Vagina (tissue), 2 donors: ENCODE measurements around the gene ADGRL1. TPM values are rescaled to one million over a fixed set of nuclear protein-coding genes. Genes with fewer than 3 reads are reported as not detected.
"Not testable (repeated sequence)": the region's sequence is repeated elsewhere in the genome, so short reads cannot be mapped to it uniquely, and the experiment has no call there.

Source experiments
- DNase-seq, 2 donors: peaks; one replicate each; pipeline ENCODE4 v3.0.0-alpha.2; 2017; ENCODE audit errors: extremely low spot score in 2 of 2
- H3K27ac ChIP-seq: fragments of 200-600 bp; sonication (generic); one replicate; pipeline ENCODE4 v1.5.1; 2019
- H3K27me3 ChIP-seq: fragments of 200-600 bp; sonication (generic); one replicate; pipeline ENCODE4 v1.5.1; 2019
- H3K36me3 ChIP-seq, 2 donors: fragments of 200-600 bp; sonication (generic); one replicate each; pipeline ENCODE4 v1.5.1; 2017 to 2019
- H3K4me1 ChIP-seq: fragments of 200-600 bp; sonication (generic); one replicate; pipeline ENCODE4 v1.5.1; 2019
- H3K4me3 ChIP-seq, 2 donors: fragments of 200-600 bp; sonication (generic); 1 replicate in 1 of 2; 2 replicates in 1 of 2; pipeline ENCODE4 v1.5.1; 2016 to 2019
- H3K9me3 ChIP-seq: fragments of 200-600 bp; sonication (generic); one replicate; pipeline ENCODE4 v1.5.1; 2019
- POLR2A ChIP-seq, 2 donors: fragments of 450-650 bp; IDR thresholded peaks; one replicate each; pipeline ENCODE4 v1.6.1; 2017; ENCODE audit warnings: antibody characterized with exemption in 2 of 2, mild to moderate bottlenecking in 2 of 2, moderate library complexity in 2 of 2
- POLR2AphosphoS5 ChIP-seq, 2 donors: sonication (generic); formaldehyde crosslinking; IDR thresholded peaks; one replicate each; pipeline ENCODE4 v1.9.0; 2017; ENCODE audit warnings: antibody characterized with exemption in 2 of 2, mild to moderate bottlenecking in 2 of 2, low read depth in 1 of 2; ENCODE audit not compliant: insufficient read depth in 1 of 2
- intact Hi-C: fragments of 100-400 bp; cut with DNase I; formaldehyde crosslinking; loops from one replicate; pipeline ENCODE4 v1.15.1; 2023
- total RNA-seq: library from RNA; depleted of rRNA; stranded (reverse); fragments of >200 nt; gene quantifications from one replicate; pipeline ENCODE4 v1.2.3, GENCODE V29; 2016
- TF ChIP-seq, protein P1 (sequence below), 3 experiments: fragments of 450-650 bp in 2 of 3; fragments of 200-600 bp in 1 of 3; sonication (generic) in 1 of 3; IDR thresholded peaks; one replicate each; pipeline ENCODE4 v1.5.1; 2017 to 2019; ENCODE audit warnings: antibody characterized with exemption in 3 of 3, mild to moderate bottlenecking in 2 of 3, moderate library complexity in 2 of 3

Gene ADGRL1
- total RNA-seq, 1 donor from 2014 or later: 23.3 TPM

DNA sequence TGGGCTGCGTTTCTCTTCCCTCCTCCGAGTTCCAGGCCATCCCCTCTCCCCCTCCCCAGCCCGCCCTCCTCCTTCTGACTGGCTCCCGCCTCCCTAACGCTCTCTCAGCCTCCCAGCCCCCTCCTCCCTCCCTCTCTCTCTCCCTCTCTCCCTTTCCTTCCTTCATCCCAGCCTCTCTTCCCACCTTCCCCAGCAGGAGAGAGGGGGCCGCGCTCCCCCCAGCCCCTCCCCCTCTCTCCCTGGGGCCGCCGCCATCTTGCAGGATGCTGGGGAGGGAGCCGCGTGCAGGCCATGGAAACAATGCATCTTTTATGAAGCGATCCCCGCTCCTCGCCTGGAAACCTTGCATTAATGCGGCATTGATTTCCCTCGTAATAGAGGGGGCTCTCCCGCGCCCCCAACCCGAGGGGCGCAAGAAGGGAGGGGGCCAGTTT is 42.6 kb upstream of the ADGRL1 start:
- no peak for DNase-seq
- H3K9me3 ChIP-seq: no peaks in the 10 kb centered on the region
- H3K4me1 ChIP-seq: peaks cover 26% of the 10 kb centered on the region
- peak overlapping the region; percentile 59 to 76 for H3K4me3 ChIP-seq
- H3K36me3 ChIP-seq: no peaks in the 10 kb centered on the region
- TF ChIP-seq POLR2AphosphoS5 (IDR thresholded peaks at IDR 0.05; ENCODE audit: insufficient read depth in 1 of 2, low read depth in 1 of 2) (no peak), POLR2A (IDR thresholded peaks at IDR 0.05) (no peak)
- TF ChIP-seq, protein P1, sequence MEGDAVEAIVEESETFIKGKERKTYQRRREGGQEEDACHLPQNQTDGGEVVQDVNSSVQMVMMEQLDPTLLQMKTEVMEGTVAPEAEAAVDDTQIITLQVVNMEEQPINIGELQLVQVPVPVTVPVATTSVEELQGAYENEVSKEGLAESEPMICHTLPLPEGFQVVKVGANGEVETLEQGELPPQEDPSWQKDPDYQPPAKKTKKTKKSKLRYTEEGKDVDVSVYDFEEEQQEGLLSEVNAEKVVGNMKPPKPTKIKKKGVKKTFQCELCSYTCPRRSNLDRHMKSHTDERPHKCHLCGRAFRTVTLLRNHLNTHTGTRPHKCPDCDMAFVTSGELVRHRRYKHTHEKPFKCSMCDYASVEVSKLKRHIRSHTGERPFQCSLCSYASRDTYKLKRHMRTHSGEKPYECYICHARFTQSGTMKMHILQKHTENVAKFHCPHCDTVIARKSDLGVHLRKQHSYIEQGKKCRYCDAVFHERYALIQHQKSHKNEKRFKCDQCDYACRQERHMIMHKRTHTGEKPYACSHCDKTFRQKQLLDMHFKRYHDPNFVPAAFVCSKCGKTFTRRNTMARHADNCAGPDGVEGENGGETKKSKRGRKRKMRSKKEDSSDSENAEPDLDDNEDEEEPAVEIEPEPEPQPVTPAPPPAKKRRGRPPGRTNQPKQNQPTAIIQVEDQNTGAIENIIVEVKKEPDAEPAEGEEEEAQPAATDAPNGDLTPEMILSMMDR (IDR thresholded peaks at IDR 0.05): no peak
- intact Hi-C loops: no loop called here
- H3K27me3 ChIP-seq: no peaks in the 10 kb centered on the region
- H3K27ac ChIP-seq: peak overlapping the region; percentile 66

GRCh38 chr19:14247548-14248471 is 41.8 kb upstream of the ADGRL1 start:
- H3K27me3 ChIP-seq, H3K36me3 ChIP-seq, DNase-seq, H3K9me3 ChIP-seq, intact Hi-C loops: not testable (repeated sequence)
- peaks cover 26% of the 10 kb centered on the region for H3K4me1 ChIP-seq
- peak overlapping the region; percentile 59 to 76 for H3K4me3 ChIP-seq
- H3K27ac ChIP-seq: peak overlapping the region; percentile 66

GRCh38 chr19:14247205-14247547 is 41.2 kb upstream of the ADGRL1 start:
- intact Hi-C loops, DNase-seq, H3K36me3 ChIP-seq, H3K9me3 ChIP-seq, H3K27ac ChIP-seq, H3K27me3 ChIP-seq: not testable (repeated sequence)
- H3K4me1 ChIP-seq: peaks cover 26% of the 10 kb centered on the region
- peak overlapping the region in 1 of 2 donors; percentile 59 for H3K4me3 ChIP-seq

DNA sequence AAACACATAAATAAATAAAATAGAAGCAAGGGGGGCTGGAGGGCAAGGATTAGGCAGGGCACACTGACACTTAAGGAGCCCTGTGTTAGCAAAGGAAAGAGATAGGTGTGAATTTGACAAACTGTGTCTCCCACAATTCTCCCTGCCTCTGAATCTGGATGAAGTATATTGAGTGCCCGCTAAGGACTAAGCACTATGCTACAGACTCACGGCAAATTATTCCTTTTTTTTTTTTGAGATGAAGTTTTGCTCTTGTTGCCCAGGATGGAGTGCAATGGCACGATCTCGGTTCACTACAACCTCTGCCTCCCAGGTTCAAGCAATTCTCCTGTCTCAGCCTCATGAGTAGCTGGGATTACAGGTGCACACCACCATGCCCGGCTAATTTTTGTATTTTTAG is 38.4 kb upstream of the ADGRL1 start:
- H3K4me1 ChIP-seq: peaks cover 23% of the 10 kb centered on the region
- H3K9me3 ChIP-seq, DNase-seq, H3K4me3 ChIP-seq, H3K27me3 ChIP-seq, intact Hi-C loops, H3K27ac ChIP-seq, H3K36me3 ChIP-seq: not testable (repeated sequence)

- H3K4me1 ChIP-seq: peaks cover 16% of the 10 kb centered on the region
- H3K4me3 ChIP-seq, H3K9me3 ChIP-seq, H3K27ac ChIP-seq, intact Hi-C loops, H3K27me3 ChIP-seq, DNase-seq, H3K36me3 ChIP-seq: not testable (repeated sequence)
Observed at GRCh38 chr19:14243718-14244117, 37.7 kb upstream of the ADGRL1 start.

DNA sequence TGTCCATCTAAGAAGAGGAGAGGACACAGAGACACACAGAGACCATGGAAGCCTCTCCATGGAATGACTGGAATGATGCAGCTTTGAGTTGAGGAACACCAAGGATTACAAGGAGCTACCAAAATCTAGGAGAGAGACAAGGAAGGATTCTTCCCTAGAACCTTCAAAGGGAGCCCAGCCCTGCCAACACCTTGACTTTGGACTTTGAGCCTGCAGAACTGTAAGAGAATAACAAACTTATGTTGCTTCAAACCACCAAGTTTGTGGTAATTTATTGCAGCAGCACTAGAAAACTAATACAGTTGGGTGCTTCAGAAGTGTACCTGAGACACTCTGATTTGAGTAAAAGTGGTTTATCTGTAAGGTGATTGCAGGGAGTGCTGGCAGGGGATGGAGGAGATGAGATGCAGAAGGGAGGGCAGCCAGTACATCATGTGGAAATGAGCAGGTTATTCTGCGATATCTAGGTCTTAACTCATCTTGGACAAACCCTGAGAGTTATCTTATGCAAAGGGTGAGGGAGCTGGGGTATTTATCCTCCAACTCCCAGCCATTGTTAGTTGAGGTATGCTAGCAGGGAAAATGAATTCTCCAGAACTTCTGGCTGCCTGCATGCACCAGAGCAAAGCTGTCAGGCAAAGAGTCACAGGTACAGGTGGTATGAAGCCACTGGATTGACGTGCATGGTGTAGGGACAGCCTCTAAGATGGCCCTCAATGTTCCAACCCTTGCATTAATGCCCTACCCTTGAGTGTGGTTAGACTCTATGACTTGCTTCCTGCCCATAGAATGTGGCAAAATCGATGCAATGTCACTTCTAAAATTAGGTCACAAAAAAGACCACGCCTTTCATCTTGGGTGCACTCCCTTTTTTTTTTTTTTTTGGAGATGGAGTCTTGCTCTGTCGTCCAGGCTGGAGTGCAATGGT is 31.3 kb upstream of the ADGRL1 start:
- DNase-seq: no peak
- Histone ChIP-seq H3K9me3 (no peaks in the 10 kb centered on the region), H3K27ac (no peak overlapping the region), H3K27me3 (no peaks in the 10 kb centered on the region), H3K36me3 (no peaks in the 10 kb centered on the region), H3K4me1 (no peaks in the 10 kb centered on the region), H3K4me3 (no peak overlapping the region)
- TF ChIP-seq POLR2AphosphoS5 (IDR thresholded peaks at IDR 0.05; ENCODE audit: insufficient read depth in 1 of 2, low read depth in 1 of 2): no peak
- TF ChIP-seq, protein P1 (IDR thresholded peaks at IDR 0.05): no peak
- no peak for TF ChIP-seq POLR2A (IDR thresholded peaks at IDR 0.05)
- intact Hi-C loops: no loop called here

DNA sequence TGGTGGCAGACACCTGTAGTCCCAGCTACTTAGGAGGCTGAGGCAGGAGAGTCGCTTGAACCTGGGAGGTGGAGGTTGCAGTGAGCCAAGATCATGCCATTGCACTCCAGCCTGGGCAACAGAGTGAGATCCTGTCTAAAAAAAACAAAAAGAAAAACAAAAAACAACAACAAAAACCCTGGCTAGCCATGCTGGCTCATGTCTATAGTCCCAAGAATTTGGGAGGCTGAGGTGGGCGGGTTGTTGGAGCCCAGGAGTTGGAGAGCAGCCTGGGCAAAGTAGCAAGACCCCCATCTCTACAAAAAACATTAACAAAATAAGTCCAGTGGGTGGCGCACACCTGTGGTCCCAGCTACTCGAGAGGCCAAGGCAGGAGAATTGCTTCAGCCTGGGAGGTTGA is 27.0 kb upstream of the ADGRL1 start:
- H3K27ac ChIP-seq, H3K9me3 ChIP-seq, H3K4me1 ChIP-seq, H3K27me3 ChIP-seq, intact Hi-C loops, DNase-seq, H3K36me3 ChIP-seq, H3K4me3 ChIP-seq: not testable (repeated sequence)

DNA sequence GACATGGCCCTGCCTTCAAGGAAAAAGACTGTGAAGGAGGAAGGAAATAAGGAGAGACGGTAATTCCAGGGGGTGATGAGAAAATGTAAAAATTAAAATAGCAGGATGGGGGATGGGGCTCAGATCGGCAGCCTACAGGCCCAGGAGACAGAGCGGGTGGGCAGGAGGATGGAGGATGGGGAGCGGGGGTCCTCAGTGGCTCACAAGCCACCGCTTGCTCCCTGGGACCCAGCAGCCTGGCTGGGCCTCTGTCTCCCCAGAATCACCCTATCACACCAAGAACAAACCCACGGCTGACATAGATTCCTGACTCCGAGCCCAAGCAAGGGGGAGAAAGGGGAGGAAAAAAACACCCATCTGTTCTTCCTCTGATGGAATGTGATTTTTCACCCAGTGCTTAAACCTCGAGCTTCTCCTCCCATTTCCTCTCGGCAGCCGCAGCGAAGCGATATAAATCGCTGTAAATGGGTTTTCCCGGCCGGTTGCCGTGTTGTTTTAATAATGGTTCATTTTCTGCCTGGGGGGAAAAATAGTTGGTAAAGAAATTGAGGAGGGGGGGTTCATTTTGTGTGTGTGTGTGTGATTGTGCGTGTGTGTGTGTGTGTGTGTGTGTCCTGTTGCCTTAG is 22.6 kb upstream of the ADGRL1 start:
- H3K4me1 ChIP-seq, H3K27ac ChIP-seq, H3K36me3 ChIP-seq, H3K4me3 ChIP-seq, H3K9me3 ChIP-seq, intact Hi-C loops, DNase-seq, H3K27me3 ChIP-seq: not testable (repeated sequence)

GRCh38 chr19:14226498-14226897 is 20.5 kb upstream of the ADGRL1 start:
- intact Hi-C loops, H3K36me3 ChIP-seq, H3K27ac ChIP-seq, DNase-seq, H3K9me3 ChIP-seq, H3K4me3 ChIP-seq, H3K4me1 ChIP-seq, H3K27me3 ChIP-seq: not testable (repeated sequence)
